ENCODE results near the gene CYLD. TPM values are rescaled to one million over a fixed set of nuclear protein-coding genes. Genes with fewer than 3 reads are reported as not detected.

Gene CYLD
- total RNA-seq, 1 experiment from 2014 or later, result 12.5 TPM

DNA sequence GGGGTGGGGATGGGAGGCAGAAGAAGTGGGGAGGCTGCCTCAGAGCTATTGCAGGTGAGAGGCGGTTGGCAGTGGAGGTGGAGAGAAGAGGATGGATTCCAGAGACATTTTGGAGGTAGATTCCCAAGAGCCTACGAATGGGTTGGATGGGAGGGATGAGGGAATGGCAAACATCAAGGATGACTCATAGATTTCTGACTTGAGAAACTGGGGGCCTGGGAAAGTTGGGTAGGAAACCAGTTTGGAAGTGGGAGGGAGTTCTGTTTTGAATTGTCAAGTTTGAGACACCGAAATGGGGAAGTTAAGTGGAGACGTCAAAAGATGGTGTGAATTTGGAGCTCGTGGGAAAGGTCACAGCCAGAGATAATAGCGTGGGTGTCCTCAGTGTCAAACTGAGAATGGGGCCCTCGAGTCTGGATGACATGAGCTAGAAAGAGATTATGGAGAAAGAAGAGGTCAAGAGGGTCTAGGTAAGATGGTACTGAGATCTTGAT is 6.2 kb upstream of the CYLD start:
- no peaks in the 10 kb centered on the region for H3K27me3 ChIP-seq (ENCODE audit: insufficient read depth, low read length)
- no peak overlapping the region for H3K4ac ChIP-seq (ENCODE audit: low read depth, low read length)
- no peak overlapping the region for H3K14ac ChIP-seq (ENCODE audit: insufficient read depth, low read length)
- H2BK15ac ChIP-seq (ENCODE audit: low read depth, low read length), result no peak overlapping the region
- peaks cover 27% of the 10 kb centered on the region for H3K27me3 Mint-ChIP-seq (ENCODE audit: low read depth)
- no peaks in the 10 kb centered on the region for H3K79me2 ChIP-seq (ENCODE audit: insufficient read depth, low read length)
- no peaks in the 10 kb centered on the region; a peak in 1 of 4 replicates for H3K4me1 Mint-ChIP-seq
- no peak overlapping the region for H4K8ac ChIP-seq (replicated peaks; ENCODE audit: insufficient read length, low read depth, low read length)
- no peaks in the 10 kb centered on the region for H3K23me2 ChIP-seq (ENCODE audit: insufficient read length, low read depth, low read length, poor library complexity, severe bottlenecking)
- H3K9me3 ChIP-seq (ENCODE audit: control insufficient read depth, low read depth, low read length), result no peaks in the 10 kb centered on the region
- H3K4me3 Mint-ChIP-seq, result no peak overlapping the region; a peak in 1 of 5 replicates
- H3K4me1 ChIP-seq (ENCODE audit: insufficient read depth, low read length), result no peaks in the 10 kb centered on the region
- no peak overlapping the region for H4K91ac ChIP-seq (ENCODE audit: insufficient read length, low read depth, low read length)
- H3K9me3 Mint-ChIP-seq, result no peaks in the 10 kb centered on the region
- WGBS (ENCODE audit: extremely low coverage, insufficient read length, low lambda C conversion rate), result no CpG with 5 or more reads among the region's 7 CpGs
- H3K27ac Mint-ChIP-seq, result no peak overlapping the region
- no peak overlapping the region for H3K18ac ChIP-seq (ENCODE audit: insufficient read length, low read depth, low read length)
- no peak overlapping the region for H3K56ac ChIP-seq (ENCODE audit: insufficient read length, low read depth, low read length)
- H2AK5ac ChIP-seq (ENCODE audit: insufficient read length, low read length), result no peak overlapping the region
- H4K5ac ChIP-seq (ENCODE audit: insufficient read length, low read depth, low read length), result no peak overlapping the region
- no peak overlapping the region for H2BK20ac ChIP-seq (ENCODE audit: low read depth, low read length, poor library complexity, severe bottlenecking)
- no peak overlapping the region for H2AFZ ChIP-seq (ENCODE audit: low read length)
- no peak overlapping the region for H2BK120ac ChIP-seq (ENCODE audit: low read depth, low read length, poor library complexity, severe bottlenecking)
- no peaks in the 10 kb centered on the region for H4K20me1 ChIP-seq (ENCODE audit: control insufficient read depth, insufficient read depth, insufficient read length)
- no peak overlapping the region for H3T11ph ChIP-seq (ENCODE audit: low read length)
- no peak overlapping the region for H3K9ac ChIP-seq (ENCODE audit: extremely low read depth, insufficient read length, low read length)
- no peak overlapping the region for H2BK12ac ChIP-seq (ENCODE audit: insufficient read length, low read depth, low read length)
- no peaks in the 10 kb centered on the region for H3K79me1 ChIP-seq (ENCODE audit: insufficient read depth, low read depth, low read length, poor library complexity, severe bottlenecking)
- H3K27ac ChIP-seq (ENCODE audit: insufficient read length, low read depth, low read length), result no peak overlapping the region
- TF ChIP-seq, protein P1, sequence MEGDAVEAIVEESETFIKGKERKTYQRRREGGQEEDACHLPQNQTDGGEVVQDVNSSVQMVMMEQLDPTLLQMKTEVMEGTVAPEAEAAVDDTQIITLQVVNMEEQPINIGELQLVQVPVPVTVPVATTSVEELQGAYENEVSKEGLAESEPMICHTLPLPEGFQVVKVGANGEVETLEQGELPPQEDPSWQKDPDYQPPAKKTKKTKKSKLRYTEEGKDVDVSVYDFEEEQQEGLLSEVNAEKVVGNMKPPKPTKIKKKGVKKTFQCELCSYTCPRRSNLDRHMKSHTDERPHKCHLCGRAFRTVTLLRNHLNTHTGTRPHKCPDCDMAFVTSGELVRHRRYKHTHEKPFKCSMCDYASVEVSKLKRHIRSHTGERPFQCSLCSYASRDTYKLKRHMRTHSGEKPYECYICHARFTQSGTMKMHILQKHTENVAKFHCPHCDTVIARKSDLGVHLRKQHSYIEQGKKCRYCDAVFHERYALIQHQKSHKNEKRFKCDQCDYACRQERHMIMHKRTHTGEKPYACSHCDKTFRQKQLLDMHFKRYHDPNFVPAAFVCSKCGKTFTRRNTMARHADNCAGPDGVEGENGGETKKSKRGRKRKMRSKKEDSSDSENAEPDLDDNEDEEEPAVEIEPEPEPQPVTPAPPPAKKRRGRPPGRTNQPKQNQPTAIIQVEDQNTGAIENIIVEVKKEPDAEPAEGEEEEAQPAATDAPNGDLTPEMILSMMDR (conservative IDR thresholded peaks at IDR 0.05), result no peak
- H3K36me3 Mint-ChIP-seq (ENCODE audit: insufficient read depth in 1 of 3, low read depth in 3 of 3), result no peaks in the 10 kb centered on the region
- no peak overlapping the region for H2BK5ac ChIP-seq (ENCODE audit: insufficient read length, low read length)
- H3K4me2 ChIP-seq (ENCODE audit: insufficient read depth, insufficient read length, low read length), result no peak overlapping the region
- H3K23ac ChIP-seq (ENCODE audit: insufficient read length, low read depth, low read length), result no peak overlapping the region
- DNase-seq, result no peak

All from H9 (cell line).